ENCODE results near the gene ACTG1.

ACTG1 gene

DNA sequence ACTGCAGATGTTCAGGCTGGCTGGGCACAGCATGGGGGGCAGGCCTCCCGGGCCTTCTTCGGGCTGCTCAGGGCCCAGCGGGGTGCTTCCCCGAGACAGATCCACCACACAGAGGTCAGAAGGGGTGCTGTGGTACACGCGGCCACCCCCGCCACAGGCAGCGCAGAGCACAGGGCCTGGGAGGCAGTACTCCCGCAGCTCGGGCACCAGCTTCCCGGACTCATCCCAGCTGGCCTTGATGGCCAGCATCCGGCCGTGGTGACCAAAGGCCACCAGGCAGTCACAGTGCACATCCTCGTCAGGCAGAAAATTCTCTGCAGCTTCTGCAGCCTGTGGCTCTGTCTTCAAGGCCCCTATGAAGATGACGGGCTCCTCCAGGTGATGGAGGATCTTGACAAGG lies 37.7 kb upstream of the ACTG1 start:
- no peak for ATAC-seq
- TF ChIP-seq SNAI2 (CRISPR knock-in tag; IDR thresholded peaks at IDR 0.05) (no peak), ESRRG (CRISPR knock-in tag; IDR thresholded peaks at IDR 0.05) (no peak)

DNA sequence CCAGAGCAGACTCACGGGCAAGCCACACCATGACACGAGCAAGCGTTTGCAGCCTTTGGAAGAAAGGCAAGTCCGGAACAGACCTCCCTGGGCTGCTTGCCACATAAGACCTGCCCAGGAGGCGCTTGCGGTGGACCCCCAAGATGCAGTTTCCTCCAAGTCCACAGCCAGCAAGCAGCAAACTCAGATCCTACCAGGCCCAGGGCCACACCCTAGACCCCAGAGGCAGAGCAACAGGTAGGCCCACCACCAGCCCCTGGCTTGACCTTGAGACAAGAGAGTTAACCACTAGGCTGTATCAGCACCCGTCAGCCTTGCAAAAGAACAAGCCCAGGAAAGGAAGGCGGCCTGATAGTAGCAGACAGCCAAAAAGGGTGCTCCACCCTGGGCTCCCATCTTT lies 37.2 kb upstream of the ACTG1 start:
- no peak for ATAC-seq
- TF ChIP-seq, protein P1, sequence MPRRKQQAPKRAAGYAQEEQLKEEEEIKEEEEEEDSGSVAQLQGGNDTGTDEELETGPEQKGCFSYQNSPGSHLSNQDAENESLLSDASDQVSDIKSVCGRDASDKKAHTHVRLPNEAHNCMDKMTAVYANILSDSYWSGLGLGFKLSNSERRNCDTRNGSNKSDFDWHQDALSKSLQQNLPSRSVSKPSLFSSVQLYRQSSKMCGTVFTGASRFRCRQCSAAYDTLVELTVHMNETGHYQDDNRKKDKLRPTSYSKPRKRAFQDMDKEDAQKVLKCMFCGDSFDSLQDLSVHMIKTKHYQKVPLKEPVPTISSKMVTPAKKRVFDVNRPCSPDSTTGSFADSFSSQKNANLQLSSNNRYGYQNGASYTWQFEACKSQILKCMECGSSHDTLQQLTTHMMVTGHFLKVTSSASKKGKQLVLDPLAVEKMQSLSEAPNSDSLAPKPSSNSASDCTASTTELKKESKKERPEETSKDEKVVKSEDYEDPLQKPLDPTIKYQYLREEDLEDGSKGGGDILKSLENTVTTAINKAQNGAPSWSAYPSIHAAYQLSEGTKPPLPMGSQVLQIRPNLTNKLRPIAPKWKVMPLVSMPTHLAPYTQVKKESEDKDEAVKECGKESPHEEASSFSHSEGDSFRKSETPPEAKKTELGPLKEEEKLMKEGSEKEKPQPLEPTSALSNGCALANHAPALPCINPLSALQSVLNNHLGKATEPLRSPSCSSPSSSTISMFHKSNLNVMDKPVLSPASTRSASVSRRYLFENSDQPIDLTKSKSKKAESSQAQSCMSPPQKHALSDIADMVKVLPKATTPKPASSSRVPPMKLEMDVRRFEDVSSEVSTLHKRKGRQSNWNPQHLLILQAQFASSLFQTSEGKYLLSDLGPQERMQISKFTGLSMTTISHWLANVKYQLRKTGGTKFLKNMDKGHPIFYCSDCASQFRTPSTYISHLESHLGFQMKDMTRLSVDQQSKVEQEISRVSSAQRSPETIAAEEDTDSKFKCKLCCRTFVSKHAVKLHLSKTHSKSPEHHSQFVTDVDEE (CRISPR knock-in tag; IDR thresholded peaks at IDR 0.05), result no peak
- no peak for TF ChIP-seq ZNF8 (CRISPR knock-in tag; IDR thresholded peaks at IDR 0.05)
- no peak for TF ChIP-seq GLIS3 (CRISPR knock-in tag; IDR thresholded peaks at IDR 0.05)
- no peak for TF ChIP-seq ARNTL (CRISPR knock-in tag; IDR thresholded peaks at IDR 0.05; ENCODE audit: borderline replicate concordance, low read depth)
- no peak for TF ChIP-seq RARB (CRISPR knock-in tag; IDR thresholded peaks at IDR 0.05)
- TF ChIP-seq ESRRG (CRISPR knock-in tag; IDR thresholded peaks at IDR 0.05), result no peak
- TF ChIP-seq TOX (CRISPR knock-in tag; IDR thresholded peaks at IDR 0.05; ENCODE audit: borderline replicate concordance), result no peak
- no peak for TF ChIP-seq TCF4 (CRISPR knock-in tag; IDR thresholded peaks at IDR 0.05; ENCODE audit: borderline replicate concordance)

- TF ChIP-seq ESRRG (CRISPR knock-in tag; IDR thresholded peaks at IDR 0.05), result no peak
- TF ChIP-seq BACH2 (CRISPR knock-in tag; IDR thresholded peaks at IDR 0.05; ENCODE audit: borderline replicate concordance), result no peak
- TF ChIP-seq ZFP3 (CRISPR knock-in tag; IDR thresholded peaks at IDR 0.05), result no peak
- no peak for TF ChIP-seq CSRNP3 (CRISPR knock-in tag; IDR thresholded peaks at IDR 0.05)
- TF ChIP-seq ISL1 (CRISPR knock-in tag; IDR thresholded peaks at IDR 0.05), result no peak
- ATAC-seq, result no peak
These were observed 36.5 kb upstream of the ACTG1 start for GRCh38 chr17:81549031-81549557.

DNA sequence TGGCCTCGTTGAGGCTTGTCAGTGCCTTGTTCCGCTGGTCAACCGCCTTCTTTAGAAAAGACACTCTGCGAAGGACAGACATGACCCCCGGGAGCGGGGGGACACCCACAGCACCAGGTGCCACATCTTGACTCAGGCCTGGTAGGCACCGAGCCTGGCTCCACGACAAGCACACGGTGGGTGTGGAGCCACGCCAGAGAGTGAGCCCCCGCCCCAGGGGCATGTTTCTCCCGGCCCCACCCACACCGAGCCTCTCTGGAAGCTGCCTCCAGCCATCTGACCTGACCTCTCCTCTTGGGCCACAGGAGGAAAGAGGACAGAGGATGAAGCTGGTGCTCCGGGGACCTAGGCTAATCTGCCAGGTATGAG lies 35.0 kb upstream of the ACTG1 start:
- ATAC-seq, result no peak
- TF ChIP-seq ARNTL (CRISPR knock-in tag; IDR thresholded peaks at IDR 0.05; ENCODE audit: borderline replicate concordance, low read depth) (no peak), CSRNP3 (CRISPR knock-in tag; IDR thresholded peaks at IDR 0.05) (no peak), GLIS3 (CRISPR knock-in tag; IDR thresholded peaks at IDR 0.05) (no peak), RARB (CRISPR knock-in tag; IDR thresholded peaks at IDR 0.05) (no peak), ZC3H10 (CRISPR knock-in tag; IDR thresholded peaks at IDR 0.05) (no peak), PATZ1 (CRISPR knock-in tag; IDR thresholded peaks at IDR 0.05; ENCODE audit: borderline replicate concordance) (no peak), ZFP3 (CRISPR knock-in tag; IDR thresholded peaks at IDR 0.05) (no peak), SNAI2 (CRISPR knock-in tag; IDR thresholded peaks at IDR 0.05) (no peak), TCF4 (CRISPR knock-in tag; IDR thresholded peaks at IDR 0.05; ENCODE audit: borderline replicate concordance) (no peak), ZNF565 (CRISPR knock-in tag; conservative IDR thresholded peaks at IDR 0.05; ENCODE audit: low read depth) (no peak), ZNF70 (CRISPR knock-in tag; IDR thresholded peaks at IDR 0.05) (no peak), ZFP30 (CRISPR knock-in tag; IDR thresholded peaks at IDR 0.05) (no peak), BACH2 (CRISPR knock-in tag; IDR thresholded peaks at IDR 0.05; ENCODE audit: borderline replicate concordance) (no peak), ISL1 (CRISPR knock-in tag; IDR thresholded peaks at IDR 0.05) (no peak), CSDC2 (CRISPR knock-in tag; IDR thresholded peaks at IDR 0.05) (no peak), PPARA (CRISPR knock-in tag; IDR thresholded peaks at IDR 0.05; ENCODE audit: borderline replicate concordance) (no peak), ZNF8 (CRISPR knock-in tag; IDR thresholded peaks at IDR 0.05) (no peak), TOX (CRISPR knock-in tag; IDR thresholded peaks at IDR 0.05; ENCODE audit: borderline replicate concordance) (no peak), POU6F1 (CRISPR knock-in tag; IDR thresholded peaks at IDR 0.05; ENCODE audit: borderline replicate concordance, low read depth) (no peak)
- TF ChIP-seq, protein P1 (CRISPR knock-in tag; IDR thresholded peaks at IDR 0.05), result no peak
